Mesendoderm (in vitro differentiated cells): ENCODE data around the gene GLT1D1.

ENCODE experiments used
- DNase-seq: peaks from one replicate; pipeline ENCODE4 v3.0.0; 2013
- H2AK5ac ChIP-seq: 2 replicates; pipeline ENCODE4 v1.6.1; 2013; ENCODE audit warnings: low read length, inconsistent platforms
- H2BK120ac ChIP-seq: 2 replicates; pipeline ENCODE4 v1.6.1; 2013; ENCODE audit warnings: low read depth, mild to moderate bottlenecking, low read length, moderate library complexity, mixed read lengths
- H2BK15ac ChIP-seq: replicated peaks from 2 replicates; pipeline ENCODE4 v1.6.1; 2013; ENCODE audit warnings: low read depth, mild to moderate bottlenecking, moderate library complexity
- H2BK5ac ChIP-seq: 2 replicates; pipeline ENCODE4 v1.6.1; 2013; ENCODE audit warnings: low read length, inconsistent platforms
- H3K18ac ChIP-seq: 2 replicates; pipeline ENCODE4 v1.6.1; 2013; ENCODE audit warnings: mild to moderate bottlenecking, low read length, mixed read lengths
- H3K23ac ChIP-seq: one replicate; pipeline ENCODE4 v1.6.1; 2013; ENCODE audit warnings: low read length
- H3K27ac ChIP-seq: 2 replicates; pipeline ENCODE4 v1.5.1; 2013; ENCODE audit warnings: low read depth, mild to moderate bottlenecking, inconsistent platforms, low read length, moderate library complexity
- H3K27me3 ChIP-seq: 2 replicates; pipeline ENCODE4 v1.6.1; 2013; ENCODE audit warnings: low read length, control low read depth, mild to moderate bottlenecking, inconsistent platforms; ENCODE audit not compliant: insufficient read depth, poor library complexity
- H3K36me3 ChIP-seq: 2 replicates; pipeline ENCODE4 v1.6.1; 2013; ENCODE audit warnings: low read length, inconsistent platforms; ENCODE audit not compliant: control insufficient read depth, insufficient read depth
- H3K4ac ChIP-seq: one replicate; pipeline ENCODE4 v1.6.1; 2013; ENCODE audit warnings: low read depth, mild to moderate bottlenecking, low read length, moderate library complexity
- H3K4me1 ChIP-seq: 2 replicates; pipeline ENCODE4 v1.6.1; 2013; ENCODE audit warnings: low read depth, low read length, inconsistent platforms; ENCODE audit not compliant: control insufficient read depth
- H3K4me2 ChIP-seq: 2 replicates; pipeline ENCODE4 v1.6.1; 2013; ENCODE audit warnings: low read length
- H3K4me3 ChIP-seq: 2 replicates; pipeline ENCODE4 v1.5.1; 2013; ENCODE audit warnings: mild to moderate bottlenecking, low read length
- H3K56ac ChIP-seq: one replicate; pipeline ENCODE4 v1.6.1; 2013; ENCODE audit warnings: low read length
- H3K79me1 ChIP-seq: 2 replicates; pipeline ENCODE4 v1.6.1; 2013; ENCODE audit warnings: low read length, inconsistent platforms
- H3K79me2 ChIP-seq: 2 replicates; pipeline ENCODE4 v1.6.1; 2013; ENCODE audit warnings: mild to moderate bottlenecking, low read length; ENCODE audit not compliant: control insufficient read depth, insufficient read depth
- H3K9ac ChIP-seq: 2 replicates; pipeline ENCODE4 v1.6.1; 2013; ENCODE audit warnings: low read length, inconsistent platforms
- H4K5ac ChIP-seq: one replicate; pipeline ENCODE4 v1.6.1; 2013; ENCODE audit warnings: low read length
- H4K8ac ChIP-seq: one replicate; pipeline ENCODE4 v1.6.1; 2013; ENCODE audit warnings: low read depth, mild to moderate bottlenecking, control low read depth, low read length, moderate library complexity
- WGBS: extraction: QIAGEN DNeasy Blood & Tissue Kit; methylation state at CpG from one replicate; pipeline ENCODE4 v1.1.7; 2013; ENCODE audit warnings: low lambda C conversion rate, missing lambda C conversion rate; ENCODE audit not compliant: insufficient coverage; ENCODE audit errors: extremely low coverage; 5-methylcytosine and 5-hydroxymethylcytosine counted together

The GLT1D1 gene

GRCh38 chr12:128853600-128854197 lies 421 bp downstream of the GLT1D1 start:
- Histone ChIP-seq H3K56ac (peak overlapping the region; percentile 92), H2AK5ac (no peak overlapping the region), H4K5ac (no peak overlapping the region), H3K4me2 (peak overlapping the region; percentile 73), H3K4me3 (peak overlapping the region; percentile 28), H3K4me1 (peaks cover 5% of the 10 kb centered on the region), H3K27ac (peak overlapping the region; percentile 95), H2BK15ac (no peak overlapping the region), H3K27me3 (no peaks in the 10 kb centered on the region), H3K9ac (peak overlapping the region; percentile 75), H3K4ac (peak overlapping the region; percentile 57), H3K23ac (peak overlapping the region; percentile 48), H2BK120ac (peak overlapping the region; percentile 73), H3K79me1 (no peaks in the 10 kb centered on the region), H3K79me2 (no peaks in the 10 kb centered on the region), H2BK5ac (peak overlapping the region; percentile 46), H3K36me3 (no peaks in the 10 kb centered on the region), H3K18ac (peak overlapping the region; percentile 92), H4K8ac (no peak overlapping the region)
- DNase-seq, result peak; percentile 49
- no CpG with 5 or more reads among the region's 74 CpGs for WGBS

- Histone ChIP-seq H2AK5ac (no peak overlapping the region), H3K4me1 (peaks cover 10% of the 10 kb centered on the region), H3K4me2 (no peak overlapping the region), H3K56ac (no peak overlapping the region), H3K18ac (no peak overlapping the region), H3K9ac (no peak overlapping the region), H4K5ac (no peak overlapping the region), H3K79me2 (no peaks in the 10 kb centered on the region), H3K23ac (no peak overlapping the region), H2BK5ac (peak overlapping the region; percentile 41), H3K79me1 (no peaks in the 10 kb centered on the region), H4K8ac (no peak overlapping the region), H3K4me3 (no peak overlapping the region), H3K27me3 (no peaks in the 10 kb centered on the region), H3K4ac (no peak overlapping the region), H2BK15ac (no peak overlapping the region), H3K36me3 (no peaks in the 10 kb centered on the region), H2BK120ac (no peak overlapping the region), H3K27ac (peak overlapping the region; percentile 30)
- no CpG with 5 or more reads among the region's 9 CpGs for WGBS
- DNase-seq, result peak; percentile 91
These were observed 2.9 kb downstream of the GLT1D1 start for GRCh38 chr12:128856035-128856790.

GRCh38 chr12:128856791-128857078 lies 3.5 kb downstream of the GLT1D1 start:
- Histone ChIP-seq H3K36me3 (no peaks in the 10 kb centered on the region), H3K79me1 (no peaks in the 10 kb centered on the region), H2BK5ac (no peak overlapping the region), H3K27ac (peak overlapping the region; percentile 30), H3K9ac (no peak overlapping the region), H3K4me1 (peaks cover 13% of the 10 kb centered on the region), H3K23ac (no peak overlapping the region), H4K8ac (no peak overlapping the region), H3K79me2 (no peaks in the 10 kb centered on the region), H3K4me2 (no peak overlapping the region), H3K18ac (no peak overlapping the region), H2BK15ac (no peak overlapping the region), H2AK5ac (no peak overlapping the region), H3K4ac (no peak overlapping the region), H4K5ac (no peak overlapping the region), H3K27me3 (no peaks in the 10 kb centered on the region), H3K56ac (peak overlapping the region; percentile 44), H3K4me3 (no peak overlapping the region), H2BK120ac (no peak overlapping the region)
- WGBS, result no CpG with 5 or more reads among the region's 7 CpGs
- no peak for DNase-seq

- no peaks in the 10 kb centered on the region for H3K27me3 ChIP-seq
- H3K79me2 ChIP-seq, result no peaks in the 10 kb centered on the region
- no peak overlapping the region for H3K18ac ChIP-seq
- H2BK15ac ChIP-seq, result no peak overlapping the region
- H2BK120ac ChIP-seq, result no peak overlapping the region
- no peak overlapping the region for H3K4ac ChIP-seq
- no peak for DNase-seq
- H3K56ac ChIP-seq, result no peak overlapping the region
- no peak overlapping the region for H4K5ac ChIP-seq
- H4K8ac ChIP-seq, result no peak overlapping the region
- no peak overlapping the region for H3K9ac ChIP-seq
- H2AK5ac ChIP-seq, result peak overlapping the region; percentile 25
- H3K79me1 ChIP-seq, result no peaks in the 10 kb centered on the region
- no CpG with 5 or more reads among the region's 9 CpGs for WGBS
- no peak overlapping the region for H3K23ac ChIP-seq
- no peaks in the 10 kb centered on the region for H3K36me3 ChIP-seq
- no peak overlapping the region for H2BK5ac ChIP-seq
- no peak overlapping the region for H3K4me2 ChIP-seq
- H3K27ac ChIP-seq, result no peak overlapping the region
- H3K4me3 ChIP-seq, result no peak overlapping the region
- peaks cover 13% of the 10 kb centered on the region for H3K4me1 ChIP-seq
These were observed 4.0 kb downstream of the GLT1D1 start for GRCh38 chr12:128857133-128857763.

GRCh38 chr12:128859311-128859710 lies 6.0 kb downstream of the GLT1D1 start:
- peaks cover 13% of the 10 kb centered on the region for H3K4me1 ChIP-seq
- H3K79me2 ChIP-seq, result no peaks in the 10 kb centered on the region
- no peak overlapping the region for H4K8ac ChIP-seq
- no peak overlapping the region for H3K23ac ChIP-seq
- H2AK5ac ChIP-seq, result peak overlapping the region; percentile 35
- no peaks in the 10 kb centered on the region for H3K36me3 ChIP-seq
- H3K56ac ChIP-seq, result peak overlapping the region; percentile 62
- H3K4ac ChIP-seq, result peak overlapping the region; percentile 77
- no peak overlapping the region for H3K4me3 ChIP-seq
- no peaks in the 10 kb centered on the region for H3K79me1 ChIP-seq
- no peak overlapping the region for H2BK120ac ChIP-seq
- no peak overlapping the region for H2BK15ac ChIP-seq
- peak overlapping the region; percentile 27 for H3K27ac ChIP-seq
- no peak overlapping the region for H3K9ac ChIP-seq
- no peak for DNase-seq
- H4K5ac ChIP-seq, result no peak overlapping the region
- H3K18ac ChIP-seq, result no peak overlapping the region
- WGBS, result no CpG with 5 or more reads among the region's 9 CpGs
- H3K27me3 ChIP-seq, result no peaks in the 10 kb centered on the region
- H2BK5ac ChIP-seq, result peak overlapping the region; percentile 82
- H3K4me2 ChIP-seq, result no peak overlapping the region
